GM19035 (cell line): ENCODE data around the gene PEAR1.
"Not testable (repeated sequence)": the region's sequence is repeated elsewhere in the genome, so short reads cannot be mapped to it uniquely, and the experiment has no call there.

Experiments used
- ATAC-seq: cut with Tn5 transposase; IDR thresholded peaks from one replicate; pipeline ENCODE4 v1.9.1; 2021; ENCODE audit not compliant: unreplicated experiment

The PEAR1 gene

DNA sequence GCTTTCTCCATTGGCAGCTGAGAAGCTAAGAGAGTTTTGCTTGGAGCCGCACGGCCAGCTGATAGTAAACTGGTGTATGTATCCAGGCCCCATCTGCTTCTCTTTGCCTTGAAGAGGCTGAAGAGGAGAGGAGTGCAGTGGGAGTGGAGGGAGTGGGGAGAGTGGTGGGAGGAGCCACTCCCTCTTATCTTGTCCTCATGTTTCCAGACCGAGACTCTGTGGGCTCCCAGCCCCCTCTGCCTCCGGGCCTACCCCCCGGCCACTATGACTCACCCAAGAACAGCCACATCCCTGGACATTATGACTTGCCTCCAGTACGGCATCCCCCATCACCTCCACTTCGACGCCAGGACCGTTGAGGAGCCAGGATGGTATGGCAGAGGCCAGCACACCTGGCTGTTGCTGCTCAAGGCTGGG is 20.9 kb downstream of the PEAR1 start:
- ATAC-seq, result no peak

DNA sequence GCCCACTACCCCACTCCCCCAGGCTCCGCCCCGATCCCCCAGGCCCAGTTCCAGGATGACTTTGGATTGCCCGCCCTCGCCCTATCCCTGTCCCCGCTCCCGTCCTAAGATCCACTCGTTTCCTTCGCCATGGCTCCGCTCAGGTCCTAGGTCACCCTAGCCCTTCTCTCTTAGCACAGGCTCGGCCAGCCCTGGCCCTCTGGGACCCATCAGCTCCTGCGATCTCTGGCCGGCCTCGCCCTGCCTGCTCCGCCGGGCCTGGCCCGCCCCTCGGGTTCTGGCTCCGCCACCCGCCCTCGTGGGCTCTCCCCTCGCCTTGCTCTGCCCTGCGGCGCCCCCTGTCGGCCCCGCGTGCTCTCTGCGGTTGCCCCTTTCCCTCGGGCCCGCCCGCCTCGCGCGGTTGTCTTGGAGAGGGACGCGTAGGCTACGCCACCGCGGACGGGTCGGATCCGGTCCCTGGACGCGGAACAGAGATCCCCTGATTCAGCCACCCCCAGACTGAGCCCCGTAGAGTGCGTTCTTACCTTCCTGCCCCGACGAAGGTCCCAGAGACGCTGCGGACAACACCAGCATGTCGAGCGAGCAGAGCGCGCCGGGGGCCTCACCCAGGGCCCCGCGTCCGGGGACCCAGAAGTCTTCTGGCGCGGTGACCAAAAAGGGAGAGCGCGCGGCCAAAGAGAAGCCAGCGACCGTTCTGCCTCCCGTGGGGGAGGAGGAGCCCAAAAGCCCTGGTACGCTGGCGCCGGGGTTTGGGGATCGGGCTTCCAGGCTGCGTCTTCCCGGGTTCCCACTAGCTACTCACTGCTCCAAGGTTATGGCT is 26.9 kb downstream of the PEAR1 start, which contains the start of gene LRRC71:
LRRC71 (plus strand) TSS at position 400 of the 820 bp plus-strand sequence; CDS start at position 572, 172 bp downstream.
- no peak for ATAC-seq

DNA sequence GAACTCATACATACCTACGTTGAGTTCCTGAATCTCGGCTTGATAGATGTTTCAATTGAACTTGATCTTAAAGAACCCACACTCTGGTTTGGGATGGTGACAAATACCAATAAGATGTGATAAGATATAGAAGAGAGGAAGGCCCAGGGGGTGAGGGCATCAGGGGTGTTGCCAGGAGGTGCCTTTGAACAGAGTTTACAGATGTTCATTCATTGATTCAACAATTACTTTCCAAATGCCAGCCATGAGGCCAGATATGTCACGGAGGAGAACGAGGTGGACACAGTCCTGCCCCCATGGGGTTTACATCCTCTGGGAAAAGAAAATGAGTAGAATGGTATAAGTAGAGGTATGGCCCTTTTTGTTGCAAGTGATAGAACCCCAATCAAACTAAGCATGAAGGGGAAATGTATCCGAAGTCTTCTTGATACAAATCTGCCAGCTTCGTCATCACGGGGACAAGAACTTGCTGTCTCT is 27.6 kb downstream of the PEAR1 start:
- ATAC-seq, result no peak

DNA sequence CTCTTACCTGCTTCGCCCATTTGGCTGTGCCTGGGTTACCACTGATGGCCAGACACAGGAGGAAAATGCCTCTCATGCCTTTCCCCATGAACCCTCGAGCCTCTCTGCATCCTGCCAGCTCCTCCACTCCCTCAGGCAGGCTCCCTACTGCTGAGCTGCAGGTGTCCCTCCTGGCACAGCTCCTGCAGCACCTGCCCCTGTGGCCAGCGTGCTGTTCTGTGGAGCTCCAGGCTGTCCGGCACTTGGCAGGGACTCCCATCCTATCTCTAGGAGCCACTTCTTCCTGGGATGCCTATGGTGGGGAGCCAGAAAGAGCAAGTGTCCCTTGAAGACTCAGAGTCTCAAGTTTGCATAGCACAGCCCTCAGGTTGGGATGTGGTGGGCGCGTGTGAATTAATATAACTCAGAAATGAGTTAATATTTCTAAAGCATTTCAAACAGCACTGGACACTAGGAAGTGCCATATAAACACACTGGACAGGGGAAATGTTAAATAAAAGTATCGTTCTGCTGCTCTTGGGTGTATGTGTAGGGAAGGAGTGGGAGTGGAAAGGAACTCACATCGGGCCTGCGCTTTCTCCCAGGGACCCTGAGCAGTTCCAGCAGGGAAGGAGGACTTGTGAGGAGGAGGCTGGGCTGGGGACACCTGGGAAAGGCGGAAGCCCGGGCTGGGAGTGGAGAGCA is 29.6 kb downstream of the PEAR1 start:
- ATAC-seq, result no peak

DNA sequence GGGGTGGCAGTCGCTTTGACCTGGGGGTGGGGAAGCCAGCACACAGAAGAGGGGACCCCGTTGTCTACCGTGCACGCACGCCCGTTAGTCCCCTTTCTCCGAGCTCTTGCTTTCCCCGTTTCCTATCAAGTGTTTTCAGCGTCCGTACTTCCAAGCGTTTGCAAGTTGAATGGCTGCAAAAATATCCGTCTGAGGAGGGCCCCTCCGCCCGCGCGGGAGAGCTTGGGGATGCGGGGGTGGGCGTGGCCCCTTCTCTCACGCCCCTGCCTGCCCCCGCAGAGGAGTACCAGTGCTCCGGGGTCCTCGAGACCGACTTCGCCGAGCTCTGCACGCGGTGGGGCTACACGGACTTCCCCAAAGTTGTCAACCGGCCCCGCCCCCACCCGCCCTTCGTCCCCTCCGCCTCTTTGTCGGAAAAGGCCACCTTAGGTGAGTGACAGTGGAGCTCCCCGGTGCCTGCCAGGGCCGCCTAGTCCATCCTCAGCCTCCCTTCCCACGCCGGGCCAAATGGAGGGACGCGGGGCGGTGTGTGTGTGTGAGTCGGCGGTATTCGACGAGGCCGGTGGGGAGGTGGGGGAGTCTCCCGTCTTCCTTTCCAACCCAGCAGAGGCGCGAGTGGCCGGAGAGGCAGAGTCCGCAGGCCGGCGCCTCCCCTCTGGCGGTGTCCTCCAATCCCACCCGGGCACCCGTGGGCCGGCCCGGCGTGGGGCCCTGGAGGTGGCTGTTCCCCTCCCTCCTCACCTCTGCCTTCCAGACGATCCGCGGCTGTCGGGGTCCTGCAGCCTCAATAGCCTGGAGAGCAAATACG is 30.4 kb downstream of the PEAR1 start:
- no peak for ATAC-seq

DNA sequence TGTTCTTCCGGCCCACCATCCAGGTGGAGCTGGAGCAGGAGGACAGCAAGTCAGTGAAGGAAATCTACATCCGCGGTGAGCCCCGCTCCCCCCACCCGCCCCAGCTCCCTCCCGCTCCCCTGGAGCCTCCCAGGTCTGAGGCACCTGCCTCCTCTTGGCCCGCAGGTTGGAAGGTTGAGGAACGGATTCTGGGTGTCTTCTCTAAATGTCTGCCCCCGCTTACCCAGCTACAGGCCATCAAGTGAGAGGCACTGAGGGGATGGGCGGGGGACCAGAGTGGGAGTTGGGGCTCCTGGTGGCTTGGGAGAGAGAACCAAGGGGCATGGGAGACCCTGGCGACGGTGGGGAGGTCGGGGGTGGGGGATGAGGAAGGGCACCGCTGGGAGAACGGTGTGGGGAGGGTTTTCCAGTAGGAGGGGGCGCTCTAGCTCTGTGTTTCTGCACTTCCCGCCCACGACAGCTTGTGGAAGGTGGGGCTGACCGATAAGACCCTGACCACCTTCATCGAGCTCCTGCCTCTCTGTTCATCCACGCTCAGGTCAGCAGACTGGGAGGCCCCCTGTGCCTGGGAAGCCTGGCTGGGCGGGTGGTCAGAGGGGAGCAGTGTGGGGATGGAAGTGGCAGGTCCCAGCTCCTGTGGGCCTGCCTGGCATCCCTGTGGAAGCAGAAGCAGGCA is 31.1 kb downstream of the PEAR1 start:
- no peak for ATAC-seq

DNA sequence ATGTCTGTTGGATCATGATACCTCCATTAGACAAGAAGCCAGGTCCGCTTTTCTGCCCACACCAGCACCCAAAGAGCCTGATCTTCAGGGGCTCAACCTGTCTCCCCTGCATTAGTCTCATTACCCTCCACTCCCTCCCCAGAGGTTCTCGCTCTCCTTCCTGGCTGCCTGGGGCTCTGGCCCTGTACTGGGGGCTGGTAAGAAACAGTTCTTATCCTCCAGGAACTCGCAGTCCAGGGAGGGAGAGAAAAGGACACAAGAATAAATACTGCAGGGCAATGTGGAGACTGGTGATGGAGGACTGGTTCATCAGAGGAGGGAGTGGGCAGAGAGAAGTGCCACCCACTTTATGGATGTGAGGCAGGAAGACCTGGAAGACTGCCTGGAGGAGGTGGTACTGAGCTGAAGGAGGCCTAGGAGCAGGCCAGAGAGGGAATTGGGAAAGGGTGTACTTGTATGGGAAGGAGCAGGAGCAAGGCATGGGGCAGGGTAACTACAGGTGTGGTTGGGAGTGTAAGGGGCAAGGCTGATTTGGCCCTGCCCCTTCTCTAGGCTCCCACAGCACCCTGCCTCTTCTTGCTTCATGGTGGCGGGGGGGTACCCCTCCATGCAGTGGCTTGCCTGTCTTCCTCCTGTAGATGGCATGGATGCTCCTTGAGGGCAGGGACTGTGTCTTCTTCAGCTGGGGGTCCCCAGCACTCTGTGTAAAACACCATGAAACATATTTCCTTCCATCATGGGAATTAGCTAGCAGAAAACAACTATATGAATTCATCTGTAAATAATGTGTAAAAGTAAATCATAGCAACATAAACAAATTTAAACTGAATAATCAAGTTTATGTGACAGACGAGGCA is 31.9 kb downstream of the PEAR1 start:
- ATAC-seq, result no peak

DNA sequence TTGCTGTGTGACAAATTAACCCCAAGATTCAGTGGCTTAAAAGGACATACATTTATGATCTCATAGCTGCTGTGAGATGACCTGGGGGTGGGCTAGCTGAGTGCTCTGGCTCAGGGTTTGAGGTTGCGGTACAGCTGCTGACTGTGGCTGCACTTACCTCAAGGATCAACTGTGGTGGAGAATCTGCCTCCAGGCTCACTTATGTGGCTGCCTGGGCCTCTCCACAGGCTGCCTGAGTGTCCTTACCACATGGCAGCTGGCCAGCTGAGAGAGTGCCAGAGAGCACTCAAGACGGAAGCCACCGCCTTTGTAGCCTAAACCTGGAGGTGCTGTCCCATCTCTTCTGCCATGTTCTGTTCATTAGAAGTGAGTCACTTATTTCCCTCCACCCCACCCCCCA is 32.7 kb downstream of the PEAR1 start:
- ATAC-seq, result no peak

DNA sequence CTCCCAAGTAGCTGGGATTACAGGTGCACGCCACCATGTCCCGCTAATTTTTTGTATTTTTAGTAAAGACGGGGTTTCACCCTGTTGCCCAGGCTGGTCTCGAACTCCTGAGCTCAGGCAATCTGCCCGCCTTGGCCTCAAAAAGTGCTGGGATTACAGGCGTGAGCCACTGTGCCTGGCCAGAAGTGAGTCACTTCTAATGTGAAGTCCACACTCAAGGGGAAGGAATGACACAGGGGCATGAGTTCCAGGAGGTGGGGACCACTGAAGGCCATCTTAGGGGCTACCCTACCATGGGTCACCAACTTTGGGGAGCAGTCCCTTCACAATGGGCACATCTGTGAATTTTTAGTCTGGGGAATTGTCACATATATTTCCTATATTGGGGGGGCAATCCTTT is 33.2 kb downstream of the PEAR1 start:
- not testable (repeated sequence) for ATAC-seq

DNA sequence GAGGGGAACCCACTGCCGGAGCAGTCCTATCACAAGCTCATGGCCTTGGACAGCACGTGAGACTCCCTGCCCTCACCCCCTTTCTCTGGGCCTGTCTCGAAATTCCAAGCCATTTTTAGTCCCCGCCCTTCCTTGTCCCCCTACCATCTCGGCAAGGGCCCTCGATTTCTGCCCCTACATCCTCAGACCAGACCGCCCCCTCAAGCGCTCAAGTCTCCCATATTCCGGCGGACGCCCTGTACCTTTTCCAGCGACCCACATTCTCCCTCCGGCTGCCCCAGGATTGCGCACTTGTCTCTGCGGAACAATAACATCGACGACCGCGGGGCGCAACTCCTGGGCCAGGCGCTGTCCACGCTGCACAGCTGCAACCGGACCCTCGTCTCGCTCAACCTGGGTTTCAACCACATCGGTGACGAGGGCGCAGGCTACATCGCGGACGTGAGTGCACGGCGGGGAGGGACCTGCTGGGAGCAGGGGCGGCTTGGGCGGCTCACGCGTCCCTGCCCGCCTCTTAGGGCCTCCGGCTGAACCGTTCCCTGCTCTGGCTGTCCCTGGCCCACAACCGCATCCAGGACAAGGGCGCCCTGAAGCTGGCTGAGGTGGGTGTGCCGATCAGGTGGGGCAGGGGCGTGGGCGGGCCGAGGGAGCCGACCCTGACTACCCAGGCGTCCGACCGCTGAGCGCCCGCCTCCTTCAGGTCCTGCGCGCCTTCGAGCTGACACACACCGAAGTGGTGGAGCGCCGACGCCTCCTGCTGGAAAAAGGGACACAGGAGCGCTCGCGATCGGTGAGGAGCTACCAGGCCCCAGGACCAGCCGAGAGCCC is 33.9 kb downstream of the PEAR1 start:
- ATAC-seq, result no peak

DNA sequence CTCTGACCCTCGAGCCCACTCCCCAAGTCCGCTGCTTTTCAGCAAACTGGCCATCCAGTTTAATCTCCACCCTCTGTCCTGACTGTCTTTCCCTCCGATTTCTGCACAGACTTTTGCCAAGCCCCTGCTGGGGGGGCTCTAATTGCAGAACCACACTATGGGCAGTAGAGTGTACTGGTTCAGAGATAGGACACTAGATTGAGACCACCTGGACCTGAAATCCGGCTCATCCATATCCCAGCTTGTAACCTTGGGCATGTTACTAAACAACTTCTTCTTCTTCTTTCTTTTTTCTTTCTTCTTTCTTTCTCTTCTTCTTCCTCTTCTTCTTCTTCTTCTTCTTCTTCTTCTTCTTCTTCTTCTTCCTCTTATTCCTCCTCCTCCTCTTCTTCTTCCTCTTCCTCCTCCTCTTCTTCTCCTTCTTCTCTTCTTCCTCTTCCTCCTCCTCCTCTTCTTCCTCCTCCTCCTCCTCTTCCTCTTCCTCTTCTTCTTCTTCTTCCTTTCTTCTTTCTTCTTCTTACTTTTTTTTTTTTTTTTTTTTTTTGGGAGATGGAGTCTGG is 34.6 kb downstream of the PEAR1 start:
- no peak for ATAC-seq

DNA sequence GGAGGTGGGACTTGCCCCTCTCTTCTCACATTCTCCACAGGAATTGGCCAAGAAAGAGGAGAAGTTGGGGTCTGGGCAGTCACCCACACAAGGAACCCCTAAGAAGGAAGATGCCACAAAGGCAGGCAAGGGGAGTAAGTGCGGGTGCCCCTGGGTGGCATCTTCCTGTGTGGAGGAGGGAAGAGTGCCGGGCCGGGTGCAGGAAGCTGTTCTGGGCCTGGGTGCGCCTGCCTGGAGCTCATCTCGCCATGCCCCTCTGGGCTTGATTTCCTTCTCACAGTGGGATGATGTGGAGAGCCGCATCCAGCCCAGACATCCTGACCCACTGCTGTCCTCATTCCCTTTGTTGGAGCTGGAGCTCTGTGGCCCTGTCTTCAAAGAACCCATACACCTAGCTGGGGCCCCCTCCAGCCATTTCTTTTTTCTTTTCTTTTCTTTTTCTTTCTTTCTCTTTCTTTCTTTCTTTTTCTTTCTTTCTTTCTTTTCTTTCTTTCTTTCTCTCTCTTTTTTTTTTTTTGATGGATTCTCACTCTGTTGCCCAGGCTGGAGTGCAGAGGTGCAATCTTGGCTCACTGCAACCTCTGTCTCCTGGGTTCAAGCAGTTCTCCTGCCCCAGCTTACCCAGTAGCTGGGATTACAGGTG is 36.2 kb downstream of the PEAR1 start:
- ATAC-seq, result no peak

DNA sequence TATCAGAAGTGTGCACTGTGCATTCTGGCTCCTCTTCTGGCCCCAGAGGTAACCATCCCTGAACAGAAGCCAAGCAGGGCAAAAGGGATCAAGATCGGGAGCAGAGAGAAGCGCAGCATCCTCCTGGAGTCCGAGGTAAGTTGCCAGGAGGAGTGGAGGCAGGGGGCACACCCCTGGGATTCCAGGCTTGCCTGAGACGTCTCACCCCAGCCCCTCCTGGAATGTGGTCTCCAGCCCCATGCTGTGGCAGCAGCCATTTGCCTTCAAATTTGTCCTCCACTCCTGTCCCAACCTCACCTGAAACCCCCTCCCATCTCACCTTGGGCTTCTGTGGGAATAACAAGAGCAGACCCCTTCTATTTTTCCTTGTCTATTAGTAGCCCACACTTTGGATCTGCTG is 37.0 kb downstream of the PEAR1 start:
- ATAC-seq, result no peak

DNA sequence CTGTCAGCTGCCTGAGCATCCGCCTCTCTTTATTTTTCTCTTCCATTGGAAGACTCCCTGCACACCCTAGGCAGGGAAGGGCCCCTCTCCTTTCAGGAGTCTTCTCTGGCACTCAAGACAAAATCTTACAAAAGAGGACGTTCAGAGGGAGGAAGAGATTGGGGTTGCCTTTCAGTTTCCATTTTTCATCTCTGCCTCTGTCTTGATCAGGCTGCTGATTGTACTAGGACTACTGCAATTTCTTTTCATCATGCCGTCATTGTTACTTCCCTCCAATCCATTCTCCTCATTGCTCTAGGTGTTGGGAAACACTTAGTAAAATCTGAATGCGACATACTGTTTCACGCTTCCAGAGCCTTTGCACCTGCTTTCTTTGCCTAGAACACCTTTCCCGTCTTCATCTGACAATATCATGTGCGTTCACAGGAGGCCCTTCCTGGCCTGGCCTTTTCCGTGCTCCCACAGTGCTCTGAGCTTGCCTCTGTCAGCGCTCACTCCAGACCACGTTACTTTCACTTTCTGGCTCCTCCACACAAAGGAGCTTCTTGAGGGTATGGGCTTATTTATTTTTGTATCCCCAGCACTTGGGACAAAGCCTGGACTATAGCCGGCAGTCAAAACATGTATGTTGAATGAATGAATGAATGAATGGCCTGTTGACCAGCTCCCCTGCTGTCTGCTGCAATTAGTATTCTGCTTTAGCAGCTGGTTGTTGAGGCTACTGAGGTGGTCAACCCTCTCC is 37.9 kb downstream of the PEAR1 start:
- ATAC-seq, result no peak

DNA sequence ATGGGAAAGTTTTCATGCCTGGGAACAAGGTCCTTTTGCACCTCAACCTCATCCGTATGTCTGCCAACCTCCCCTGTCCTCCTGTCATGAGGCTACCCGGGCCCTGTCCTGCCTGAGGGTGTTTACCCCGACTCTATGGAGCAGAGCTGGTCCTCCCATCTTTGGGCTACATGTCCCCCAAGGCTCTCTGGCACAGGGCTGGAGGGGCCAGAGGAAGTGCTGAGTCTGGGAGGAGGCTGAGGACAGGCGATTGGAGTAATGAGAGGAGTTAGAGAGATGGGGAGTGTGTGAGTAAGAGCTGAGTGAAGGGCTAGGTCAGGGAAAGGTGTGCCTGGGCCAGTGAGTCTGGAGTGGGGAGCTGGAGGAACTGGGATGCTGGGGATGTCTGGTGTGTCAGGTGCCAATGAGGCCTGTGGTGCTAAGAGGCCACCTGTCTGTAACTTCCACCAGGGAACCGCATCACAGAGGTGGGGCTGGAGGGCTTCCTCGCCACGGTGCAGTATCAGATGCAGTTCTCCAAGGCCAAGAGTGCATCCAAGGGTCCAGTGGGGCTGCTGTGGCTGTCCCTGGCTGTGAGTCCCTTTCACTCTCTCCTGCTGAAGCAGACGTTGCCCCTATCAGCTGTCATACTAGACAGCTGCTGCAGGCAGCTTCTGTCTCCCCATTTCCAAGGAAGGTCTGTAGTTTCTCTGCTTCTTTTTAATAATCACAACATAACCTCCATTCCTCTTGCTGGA is 38.6 kb downstream of the PEAR1 start:
- no peak for ATAC-seq

DNA sequence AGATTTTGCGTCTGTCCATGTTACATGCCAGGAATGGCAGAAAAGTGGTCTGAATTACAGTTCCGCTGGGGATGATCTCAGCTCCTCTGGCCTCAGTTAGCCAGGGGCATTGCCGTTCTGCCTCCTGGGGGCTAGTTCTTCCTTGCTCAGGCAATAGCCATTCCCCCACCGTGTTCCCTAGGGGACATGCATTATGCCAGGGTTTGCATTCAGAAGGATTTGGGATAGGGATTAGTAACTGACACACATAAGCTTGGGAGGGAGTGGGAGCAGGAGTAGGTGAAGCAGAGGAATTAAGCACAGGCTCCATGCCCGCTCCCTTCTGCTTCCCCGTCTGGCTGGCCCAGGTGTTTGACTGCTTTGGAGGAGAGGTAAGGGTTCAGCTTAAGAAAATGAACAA is 39.6 kb downstream of the PEAR1 start:
- no peak for ATAC-seq
